Common myeloid progenitor, CD34-positive (primary cell): ENCODE data around the gene NLRP5. TPM values are rescaled to one million over a fixed set of nuclear protein-coding genes. Genes with fewer than 3 reads are reported as not detected.
"Not testable (repeated sequence)": the region's sequence is repeated elsewhere in the genome, so short reads cannot be mapped to it uniquely, and the experiment has no call there.

Experiments
- CTCF ChIA-PET: fragments of 350-600 bp; sonication (Branson Sonifier 250); formaldehyde crosslinking; loops from one replicate; lab custom pipeline; 2021; ENCODE audit warnings: antibody characterized with exemption; lab: Charles Lee
- POLR2A ChIA-PET: fragments of 350-600 bp; sonication (Branson Sonifier 250); formaldehyde crosslinking; loops from one replicate; lab custom pipeline; 2021; ENCODE audit warnings: antibody characterized with exemption; lab: Charles Lee
- DNase-seq, 3 donors: peaks; one replicate each; pipeline versions ENCODE4 v3.0.0 to v3.0.0-alpha.2; 2013
- H3K27ac ChIP-seq, 2 experiments: 1 replicate in 1 of 2; 2 replicates in 1 of 2; pipeline ENCODE4 v1.7.0; 2013; ENCODE audit warnings: inconsistent platforms in 2 of 2, low read length in 2 of 2, mild to moderate bottlenecking in 2 of 2, low read depth in 1 of 2, moderate library complexity in 1 of 2; ENCODE audit not compliant: severe bottlenecking in 2 of 2, insufficient read depth in 1 of 2, poor library complexity in 1 of 2
- H3K27me3 ChIP-seq, 5 experiments: replicated peaks in 2 of 5; 1 replicate in 3 of 5; 2 replicates in 2 of 5; pipeline versions ENCODE4 v1.6.1 to v1.7.0; 2013; ENCODE audit warnings: low read length in 4 of 5, mild to moderate bottlenecking in 2 of 5, moderate library complexity in 2 of 5, inconsistent platforms in 1 of 5; ENCODE audit not compliant: insufficient read depth in 5 of 5, control insufficient read depth in 4 of 5
- H3K36me3 ChIP-seq, 4 experiments: 1 replicate in 2 of 4; 2 replicates in 2 of 4; pipeline versions ENCODE4 v1.6.1 to v1.7.0; 2013; ENCODE audit warnings: low read length in 3 of 4, control low read depth in 1 of 4, mild to moderate bottlenecking in 1 of 4; ENCODE audit not compliant: control insufficient read depth in 4 of 4, insufficient read depth in 4 of 4
- H3K4me1 ChIP-seq, 4 experiments: 1 replicate in 3 of 4; 2 replicates in 1 of 4; pipeline versions ENCODE4 v1.6.1 to v1.7.1; 2013; ENCODE audit warnings: low read length in 3 of 4, mild to moderate bottlenecking in 3 of 4, control low read depth in 1 of 4, inconsistent platforms in 1 of 4, moderate library complexity in 1 of 4; ENCODE audit not compliant: control insufficient read depth in 4 of 4, insufficient read depth in 4 of 4; ENCODE audit errors: control extremely low read depth in 1 of 4
- H3K4me3 ChIP-seq, 7 experiments: 1 replicate in 4 of 7; 2 replicates in 3 of 7; pipeline versions ENCODE4 v1.5.1 to v1.7.0; 2013; ENCODE audit warnings: mild to moderate bottlenecking in 7 of 7, low read length in 6 of 7, moderate library complexity in 6 of 7, inconsistent platforms in 2 of 7, low read depth in 2 of 7, control low read depth in 1 of 7; ENCODE audit not compliant: insufficient read depth in 4 of 7, control insufficient read depth in 1 of 7; ENCODE audit errors: extremely low read depth in 1 of 7
- H3K9me3 ChIP-seq, 5 experiments: 1 replicate in 4 of 5; 2 replicates in 1 of 5; pipeline versions ENCODE4 v1.6.1 to v1.7.1; 2013; ENCODE audit warnings: low read length in 4 of 5, mild to moderate bottlenecking in 2 of 5, inconsistent platforms in 1 of 5, low read depth in 1 of 5, moderate library complexity in 1 of 5; ENCODE audit not compliant: control insufficient read depth in 4 of 5, insufficient read depth in 2 of 5; ENCODE audit errors: control extremely low read depth in 1 of 5
- WGBS: methylation state at CpG from one replicate; pipeline ENCODE4 v1.1.5; 2013; ENCODE audit not compliant: insufficient coverage; 5-methylcytosine and 5-hydroxymethylcytosine counted together
- polyA plus RNA-seq: library from polyadenylated mRNA; unstranded; fragments of 120-200 nt; gene quantifications from one replicate; pipeline ENCODE4 v1.2.1, GENCODE V29; 2013

The NLRP5 gene
- polyA plus RNA-seq, result not detected

DNA sequence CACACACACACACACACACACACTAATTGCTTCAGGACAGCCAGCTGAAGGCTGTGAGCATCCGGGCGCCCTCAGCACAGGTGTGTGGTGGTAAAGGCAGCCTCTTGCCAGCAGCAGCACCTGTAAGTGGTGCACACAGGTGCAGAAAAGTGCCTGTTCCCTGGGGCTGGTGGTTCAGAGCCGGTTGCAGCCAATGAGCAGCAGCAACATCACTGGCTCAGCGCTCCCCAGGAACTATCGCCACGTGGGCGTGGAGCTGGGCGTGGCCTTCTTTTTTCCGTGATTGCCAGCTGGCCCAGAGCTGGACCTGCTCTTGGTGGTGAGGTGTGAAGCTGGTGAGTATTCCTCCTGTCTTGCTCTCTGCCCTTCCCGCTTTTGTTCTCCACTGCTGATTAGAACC, at the start of gene NLRP5:
NLRP5 (plus strand) TSS at position 289 of the 400 bp plus-strand sequence.
- POLR2A ChIA-PET, result no interaction called here
- Histone ChIP-seq H3K27ac (no peak within 1 kb of the TSS), H3K36me3 (no peaks in the 10 kb centered on the region), H3K9me3 (peaks cover 0 to 3% (median 0%) of the 10 kb centered on the region in 5 experiments), H3K27me3 (no peaks in the 10 kb centered on the region), H3K4me1 (no peaks in the 10 kb centered on the region), H3K4me3 (no peak within 1 kb of the TSS)
- CTCF ChIA-PET, result no interaction called here
- 37% methylated on average over 7 of the region's 10 CpGs for WGBS
- no peak for DNase-seq

GRCh38 chr19:55939206-55939605, 47.4 kb upstream of the NLRP5 start:
- H3K9me3 ChIP-seq, result peaks cover 0 to 5% (median 0%) of the 10 kb centered on the region in 5 experiments
- no peaks in the 10 kb centered on the region for H3K4me1 ChIP-seq
- no peak for DNase-seq
- ChIA-PET CTCF (no interaction called here), POLR2A (no interaction called here)
- WGBS, result 78% methylated on average over 5 of the region's 7 CpGs
- H3K27me3 ChIP-seq, result no peaks in the 10 kb centered on the region
- no peaks in the 10 kb centered on the region for H3K36me3 ChIP-seq
- H3K27ac ChIP-seq, result no peak overlapping the region
- no peak overlapping the region for H3K4me3 ChIP-seq

- Histone ChIP-seq H3K27ac (no peak overlapping the region), H3K4me1 (no peaks in the 10 kb centered on the region), H3K4me3 (no peak overlapping the region), H3K36me3 (no peaks in the 10 kb centered on the region), H3K9me3 (peaks cover 0 to 4% (median 0%) of the 10 kb centered on the region in 5 experiments), H3K27me3 (no peaks in the 10 kb centered on the region)
- ChIA-PET POLR2A (no interaction called here), CTCF (no interaction called here)
- 99% methylated on average over 6 of the region's 11 CpGs for WGBS
- no peak for DNase-seq
Observed at GRCh38 chr19:55940306-55940705, 46.3 kb upstream of the NLRP5 start.

DNA sequence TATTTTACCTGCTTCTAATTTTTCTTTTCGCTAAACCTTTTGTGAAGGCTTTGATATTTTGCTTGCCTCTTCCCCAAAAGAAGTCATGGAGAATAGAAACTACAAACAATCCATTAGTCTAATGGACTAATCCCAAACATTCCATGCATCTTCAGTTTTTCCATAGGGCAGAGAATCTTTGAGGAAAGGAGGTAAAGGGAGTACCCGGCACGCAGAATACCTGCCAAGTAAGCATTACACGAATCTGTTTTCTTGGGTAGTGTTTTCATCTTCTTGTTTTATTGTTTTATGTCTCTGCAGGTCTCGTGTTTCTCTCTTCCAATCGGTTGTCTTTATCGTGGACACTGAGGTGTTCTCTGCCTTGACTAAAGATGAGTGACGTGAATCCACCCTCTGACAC, 39.0 kb upstream of the NLRP5 start, which contains the start of gene NLRP8:
NLRP8 (plus strand) TSS at position 301 of the 400 bp plus-strand sequence.
- H3K4me1 ChIP-seq, result no peaks in the 10 kb centered on the region
- no peak within 1 kb of the TSS for H3K4me3 ChIP-seq
- ChIA-PET POLR2A (no interaction called here), CTCF (no interaction called here)
- 94% methylated on average over 7 of the region's 8 CpGs for WGBS
- no peak within 1 kb of the TSS for H3K27ac ChIP-seq
- peaks cover 0 to 20% (median 1%) of the 10 kb centered on the region in 5 experiments for H3K9me3 ChIP-seq
- DNase-seq, result no peak
- no peaks in the 10 kb centered on the region for H3K36me3 ChIP-seq
- no peaks in the 10 kb centered on the region for H3K27me3 ChIP-seq

GRCh38 chr19:55950566-55950965, 36.0 kb upstream of the NLRP5 start:
- DNase-seq, CTCF ChIA-PET, H3K27me3 ChIP-seq, POLR2A ChIA-PET, H3K4me3 ChIP-seq, H3K27ac ChIP-seq, H3K36me3 ChIP-seq, H3K4me1 ChIP-seq: not testable (repeated sequence)
- peaks cover 0 to 25% (median 1%) of the 10 kb centered on the region in 5 experiments for H3K9me3 ChIP-seq
- WGBS, result 95% methylated on average over 15 of the region's 19 CpGs

DNA sequence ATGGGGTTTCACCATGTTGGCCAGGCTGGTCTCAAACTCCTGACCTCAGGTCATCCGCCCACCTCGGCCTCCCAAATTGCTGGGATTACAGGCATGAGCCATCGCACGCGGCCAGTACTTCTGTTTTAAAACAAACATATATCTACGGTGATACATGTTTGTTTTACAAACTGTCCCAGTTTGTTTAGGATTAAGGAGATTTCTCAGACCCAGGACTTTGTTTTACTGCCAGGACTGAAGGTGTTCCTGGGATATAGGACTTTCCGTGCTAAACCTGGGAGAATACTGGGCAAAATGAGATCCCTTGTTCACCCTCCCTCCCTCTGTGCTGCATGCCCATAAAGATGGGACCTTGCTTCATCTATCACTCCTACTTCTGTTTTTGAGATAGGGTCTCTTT, 30.1 kb upstream of the NLRP5 start:
- ChIA-PET POLR2A (no interaction called here), CTCF (no interaction called here)
- Histone ChIP-seq H3K36me3 (no peaks in the 10 kb centered on the region), H3K27me3 (no peaks in the 10 kb centered on the region), H3K4me3 (no peak overlapping the region), H3K4me1 (no peaks in the 10 kb centered on the region), H3K9me3 (peaks cover 0 to 4% (median 0%) of the 10 kb centered on the region in 5 experiments), H3K27ac (no peak overlapping the region)
- no peak for DNase-seq
- 91% methylated on average over 4 of the region's 7 CpGs for WGBS

GRCh38 chr19:55958356-55958755, 28.2 kb upstream of the NLRP5 start:
- ChIA-PET POLR2A (no interaction called here), CTCF (no interaction called here)
- WGBS, result 66% methylated on average over 4 of the region's 4 CpGs
- Histone ChIP-seq H3K4me1 (no peaks in the 10 kb centered on the region), H3K27ac (no peak overlapping the region), H3K9me3 (peaks cover 0 to 4% (median 0%) of the 10 kb centered on the region in 5 experiments), H3K27me3 (no peaks in the 10 kb centered on the region), H3K4me3 (no peak overlapping the region), H3K36me3 (no peaks in the 10 kb centered on the region)
- no peak for DNase-seq
